Peyer's patch (tissue), 4 donors: ENCODE results near the gene ALDH1A2.

ENCODE experiments used
- CTCF ChIP-seq, 6 experiments: fragments of 450-650 bp in 4 of 6; fragments of 200-600 bp in 2 of 6; sonication (generic) in 1 of 6; IDR thresholded peaks; one replicate each; pipeline ENCODE4 v1.5.1; 2017 to 2019; ENCODE audit warnings: antibody characterized with exemption in 6 of 6, mild to moderate bottlenecking in 3 of 6, moderate library complexity in 1 of 6
- POLR2A ChIP-seq, 2 donors: fragments of 450-650 bp; IDR thresholded peaks; one replicate each; pipeline ENCODE4 v1.5.1; 2017; ENCODE audit warnings: antibody characterized with exemption in 2 of 2, mild to moderate bottlenecking in 2 of 2, moderate library complexity in 2 of 2

DNA sequence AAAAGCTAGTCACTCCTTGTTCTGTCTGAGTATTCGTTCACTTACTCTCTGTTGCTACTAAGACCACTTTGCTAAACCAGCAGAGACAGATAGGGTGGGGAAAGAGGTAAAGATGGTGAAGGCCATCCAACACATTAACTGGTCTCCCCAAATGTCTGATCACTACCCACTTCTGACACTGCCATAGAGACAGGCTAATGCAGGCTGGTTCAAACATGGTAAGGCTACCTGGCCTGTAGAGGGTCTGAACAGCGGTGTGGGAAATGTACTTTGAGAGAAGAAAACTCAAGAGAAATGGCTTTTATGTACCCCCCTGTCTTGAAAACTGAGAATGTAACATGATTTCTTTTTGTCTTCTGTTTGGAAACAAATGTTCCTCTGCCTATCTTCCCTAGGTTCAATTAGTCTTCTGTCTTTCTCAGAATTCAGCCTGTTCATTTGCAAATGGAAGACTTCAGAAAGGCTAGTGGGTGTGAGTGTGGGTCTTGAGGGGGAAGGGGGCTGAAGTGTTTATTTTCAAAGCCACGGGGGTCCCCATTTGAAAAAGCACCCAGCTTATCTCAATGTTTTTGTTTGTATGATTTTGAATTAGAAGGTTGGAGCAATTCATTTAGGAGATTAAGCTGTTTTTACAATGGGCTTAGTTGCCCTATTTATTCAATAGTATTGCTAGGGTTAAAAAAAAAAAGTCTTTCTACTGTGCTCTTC, 15.8 kb downstream of the ALDH1A2 start:
- TF ChIP-seq CTCF (IDR thresholded peaks at IDR 0.05) (no peak), POLR2A (IDR thresholded peaks at IDR 0.05) (no peak)
